GM12878 (cell line): ENCODE measurements around the gene HDAC9. TPM values are rescaled to one million over a fixed set of nuclear protein-coding genes. Genes with fewer than 3 reads are reported as not detected.

Experiments used
- ATAC-seq: fragments of 200-7000 bp; cut with Tn5 transposase; 3 replicates; pipeline ENCODE4 v1.9.1; 2020; ENCODE audit warnings: mild to moderate bottlenecking, moderate library complexity
- BruUV-seq: library from RNA; stranded (reverse); fragments of 400-500 nt; replicated peaks from 2 replicates; lab custom pipeline; 2021; lab: Mats Ljungman, UMichigan
- CTCF ChIA-PET: fragments of 300-600 bp; sonication (Branson Sonifier 250); formaldehyde crosslinking; extraction: SDS; loops from one replicate; lab custom pipeline; 2021; ENCODE audit warnings: inconsistent platforms; lab: Yijun Ruan, JAX
- POLR2A ChIA-PET: fragments of 350-600 bp; formaldehyde crosslinking; extraction: SDS; loops from one replicate; lab custom pipeline; 2021; ENCODE audit warnings: inconsistent platforms; lab: Charles Lee
- RAD21 ChIA-PET: fragments of 300-600 bp; sonication (Branson Sonifier 250); formaldehyde crosslinking; loops from one replicate; lab custom pipeline; 2023; ENCODE audit warnings: antibody characterized with exemption; ENCODE audit not compliant: unreplicated experiment; lab: Charles Lee
- SMC1A ChIA-PET: fragments of 300-600 bp; sonication (Branson Sonifier 250); formaldehyde crosslinking; loops from one replicate; lab custom pipeline; 2023; ENCODE audit not compliant: unreplicated experiment, uncharacterized antibody; lab: Charles Lee
- DNase-seq: peaks from one replicate; pipeline ENCODE4 v3.0.0-alpha.2; 2011; ENCODE audit warnings: low read depth, low spot score
- FAIRE-seq: peaks from 3 replicates; lab custom pipeline; 2011; peaks lifted over from hg19 to GRCh38; lab: Jason Lieb, UNC
- H2AFZ ChIP-seq: 2 replicates; pipeline ENCODE4 v1.6.0; 2011; ENCODE audit warnings: low read depth, low read length, control low read depth; ENCODE audit not compliant: control insufficient read depth
- H3K27ac ChIP-seq: 2 replicates; pipeline ENCODE4 v1.5.1; 2011; ENCODE audit warnings: control low read depth; ENCODE audit not compliant: control insufficient read depth, insufficient read depth
- H3K27me3 ChIP-seq, 2 experiments: replicated peaks in 1 of 2; 2 replicates each; pipeline versions ENCODE4 v1.6.0 to v1.6.1; 2011; ENCODE audit warnings: low read length in 1 of 2; ENCODE audit not compliant: control insufficient read depth in 2 of 2, insufficient read depth in 2 of 2
- H3K36me3 ChIP-seq, 2 experiments: 2 replicates each; pipeline ENCODE4 v1.5.1; 2011; ENCODE audit warnings: low read length in 1 of 2; ENCODE audit not compliant: control insufficient read depth in 2 of 2, insufficient read depth in 2 of 2
- H3K4me1 ChIP-seq: 2 replicates; pipeline ENCODE4 v1.6.1; 2011; ENCODE audit warnings: mild to moderate bottlenecking, low read length, moderate library complexity, mixed read lengths; ENCODE audit not compliant: control insufficient read depth, insufficient read depth
- H3K4me2 ChIP-seq: 2 replicates; pipeline ENCODE4 v1.6.0; 2011; ENCODE audit warnings: control low read depth; ENCODE audit not compliant: control insufficient read depth, insufficient read depth
- H3K4me3 ChIP-seq: fragments of 200-600 bp; sonication (generic); 2 replicates; pipeline ENCODE4 v1.5.1; 2016
- H3K79me2 ChIP-seq: 2 replicates; pipeline ENCODE4 v1.6.0; 2011; ENCODE audit warnings: low read length; ENCODE audit not compliant: control insufficient read depth, insufficient read depth
- H3K9ac ChIP-seq: 2 replicates; pipeline ENCODE4 v1.8.0; 2011; ENCODE audit warnings: low read length, control low read depth, mixed read lengths; ENCODE audit not compliant: control insufficient read depth, insufficient read depth
- H3K9me3 ChIP-seq: replicated peaks from 3 replicates; pipeline ENCODE4 v1.5.1; 2011; ENCODE audit warnings: mild to moderate bottlenecking, low read length; ENCODE audit not compliant: control insufficient read depth, insufficient read depth
- H4K20me1 ChIP-seq: 2 replicates; pipeline ENCODE4 v1.6.0; 2011; ENCODE audit not compliant: control insufficient read depth, insufficient read depth
- CHD1 ChIP-seq: IDR thresholded peaks from 2 replicates; pipeline ENCODE4 v1.6.1; 2012; ENCODE audit warnings: low read depth, low read length, improper control_type of control experiment
- HCFC1 ChIP-seq: fragments of 150-350 bp; IDR thresholded peaks from 2 replicates; pipeline ENCODE4 v1.6.1; 2014; ENCODE audit warnings: low read length
- MTA3 ChIP-seq: IDR thresholded peaks from 2 replicates; pipeline ENCODE4 v1.6.1; 2012; ENCODE audit warnings: low read length, inconsistent platforms, borderline replicate concordance
- NKRF ChIP-seq: fragments of 450-650 bp; conservative IDR thresholded peaks from 2 replicates; pipeline ENCODE4 v1.6.1; 2017; ENCODE audit warnings: mild to moderate bottlenecking, moderate library complexity
- POLR2AphosphoS5 ChIP-seq: IDR thresholded peaks from 2 replicates; pipeline ENCODE4 v1.6.1; 2011; ENCODE audit warnings: mild to moderate bottlenecking, low read length, inconsistent platforms
- RAD51 ChIP-seq: fragments of 450-650 bp; IDR thresholded peaks from 2 replicates; pipeline ENCODE4 v1.6.1; 2016; ENCODE audit warnings: moderate library complexity, mild to moderate bottlenecking, inconsistent platforms
- SMC3 ChIP-seq: IDR thresholded peaks from 2 replicates; pipeline ENCODE4 v1.6.1; 2011; ENCODE audit warnings: low read length, improper control_type of control experiment, borderline replicate concordance
- SPI1 ChIP-seq: IDR thresholded peaks from 2 replicates; pipeline ENCODE4 v1.6.1; 2011; ENCODE audit warnings: low read depth, mild to moderate bottlenecking, low read length, moderate library complexity, borderline replicate concordance; ENCODE audit not compliant: insufficient read depth
- SREBF1 ChIP-seq: IDR thresholded peaks from 2 replicates; pipeline ENCODE4 v1.6.1; 2012; ENCODE audit warnings: mild to moderate bottlenecking, low read length
- TBL1XR1 ChIP-seq: IDR thresholded peaks from 2 replicates; pipeline ENCODE4 v1.6.1; 2012; ENCODE audit warnings: low read depth, low read length, improper control_type of control experiment
- YY1 ChIP-seq: IDR thresholded peaks from 2 replicates; pipeline ENCODE4 v1.6.1; 2011; ENCODE audit warnings: low read depth, mild to moderate bottlenecking, low read length
- ZNF207 ChIP-seq: fragments of 450-650 bp; IDR thresholded peaks from 2 replicates; pipeline ENCODE4 v1.6.1; 2014; ENCODE audit warnings: antibody characterized with exemption, mild to moderate bottlenecking, borderline replicate concordance
- ZNF217 ChIP-seq: fragments of 450-650 bp; IDR thresholded peaks from 2 replicates; pipeline ENCODE4 v1.6.1; 2017; ENCODE audit warnings: antibody characterized with exemption, mild to moderate bottlenecking
- WGBS: methylation state at CpG from one replicate; pipeline ENCODE4 v1.1.6; 2016; ENCODE audit warnings: low lambda C conversion rate; ENCODE audit not compliant: insufficient replicate concordance, insufficient coverage; ENCODE audit errors: missing lambda C conversion rate; 5-methylcytosine and 5-hydroxymethylcytosine counted together
- in situ Hi-C: fragments of 300-500 bp; cut with MboI; formaldehyde crosslinking; loops from 9 replicates; pipeline ENCODE4 v1.14.3; 2018; ENCODE audit warnings: mixed read lengths
- intact Hi-C: fragments of 100-400 bp; cut with micrococcal nuclease; formaldehyde crosslinking; loops from one replicate; pipeline ENCODE4 v1.14.2; 2022; ENCODE audit not compliant: unreplicated experiment
- polyA plus RNA-seq, 11 experiments: library from polyadenylated mRNA; depleted of rRNA in 4 of 11; unstranded in 6 of 11; stranded (reverse) in 5 of 11; fragments of >200 nt; fragmentation: Nextera tagmentation in 4 of 11; fragmentation: Illumina TruSeq in 1 of 11; extraction: Ambion mirVana in 4 of 11; extraction: Trizol in 1 of 11; gene quantifications; 1 replicate in 1 of 11; 2 replicates in 10 of 11; pipeline versions ENCODE4 v1.2.1 to v1.2.3, GENCODE V29; 2011 to 2016; ENCODE audit warnings: inconsistent platforms in 2 of 11, missing spikeins in 2 of 11, low read depth in 1 of 11
- total RNA-seq, 4 experiments: library from RNA; depleted of rRNA in 3 of 4; stranded (reverse); fragments of >200 nt in 3 of 4; fragmentation: Illumina TruSeq in 1 of 4; extraction: Trizol in 1 of 4; gene quantifications; 2 replicates each; pipeline versions ENCODE4 v1.2.1 to v1.2.3, GENCODE V29; 2013 to 2021
- TF ChIP-seq, protein P1 (sequence below): fragments of 450-650 bp; formaldehyde crosslinking; IDR thresholded peaks from 2 replicates; pipeline ENCODE4 v1.4.0; 2020; ENCODE audit warnings: mild to moderate bottlenecking, moderate library complexity
- TF ChIP-seq, protein P2 (sequence below), 3 experiments: IDR thresholded peaks in 2 of 3; conservative IDR thresholded peaks in 1 of 3; 2 replicates each; pipeline ENCODE4 v1.5.1; 2011; ENCODE audit warnings: low read depth in 3 of 3, low read length in 3 of 3, mild to moderate bottlenecking in 3 of 3, control low read depth in 2 of 3, moderate library complexity in 2 of 3, inconsistent platforms in 1 of 3, mixed read lengths in 1 of 3; ENCODE audit not compliant: control insufficient read depth in 2 of 3, insufficient read depth in 1 of 3; ENCODE audit errors: extremely low read depth in 1 of 3
- TF ChIP-seq, protein P3 (sequence below): fragments of 450-650 bp; IDR thresholded peaks from 2 replicates; pipeline ENCODE4 v1.6.1; 2018; ENCODE audit warnings: mild to moderate bottlenecking, low read depth, moderate library complexity; ENCODE audit not compliant: partially characterized antibody

HDAC9 gene
- total and polyA plus RNA-seq, 10 of the 15 experiments (the other 5 are each of a cell fraction or from before 2014, with no cell fraction given), result 0.73 to 12.8 (median 0.92) TPM

DNA sequence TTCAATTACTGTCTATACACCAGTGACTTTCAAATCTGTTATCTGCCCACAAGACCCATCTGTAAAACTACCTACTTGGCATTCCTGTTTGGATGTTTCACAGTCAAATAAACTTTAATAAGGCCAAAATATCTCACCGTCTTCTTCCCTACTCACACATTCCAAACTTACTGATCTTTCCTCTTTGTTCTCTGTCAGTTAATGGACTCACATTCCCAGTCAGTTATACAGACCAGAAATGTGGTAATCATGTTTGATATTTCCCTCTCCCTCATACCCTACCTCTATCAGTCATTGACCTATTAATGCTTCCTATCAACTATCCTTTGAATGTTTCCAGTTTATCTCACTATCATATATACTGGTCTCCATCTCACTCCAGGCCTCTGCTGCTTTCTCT is 28.5 kb upstream of the HDAC9 start:
- WGBS, result 100% methylated on average over 1 of the region's 1 CpG
- Histone ChIP-seq H3K27me3 (no peaks in the 10 kb centered on the region), H3K27ac (no peak overlapping the region), H3K4me2 (no peak overlapping the region), H4K20me1 (no peaks in the 10 kb centered on the region), H3K4me3 (no peak overlapping the region), H3K9me3 (no peaks in the 10 kb centered on the region), H3K79me2 (no peaks in the 10 kb centered on the region), H3K36me3 (no peaks in the 10 kb centered on the region), H3K4me1 (no peaks in the 10 kb centered on the region), H3K9ac (no peak overlapping the region), H2AFZ (no peak overlapping the region)
- intact Hi-C loops, result no loop called here
- BruUV-seq, result no TSS peak
- in situ Hi-C loops, result no loop called here
- FAIRE-seq (no peak), ATAC-seq (no peak), DNase-seq (no peak)
- POLR2A ChIA-PET, result no interaction called here
- RAD21 ChIA-PET, result no interaction called here
- SMC1A ChIA-PET, result no interaction called here
- CTCF ChIA-PET, result no interaction called here
- TF ChIP-seq YY1, result no peak
- TF ChIP-seq POLR2AphosphoS5, result no peak
- no peak for TF ChIP-seq SREBF1
- TF ChIP-seq, protein P1, sequence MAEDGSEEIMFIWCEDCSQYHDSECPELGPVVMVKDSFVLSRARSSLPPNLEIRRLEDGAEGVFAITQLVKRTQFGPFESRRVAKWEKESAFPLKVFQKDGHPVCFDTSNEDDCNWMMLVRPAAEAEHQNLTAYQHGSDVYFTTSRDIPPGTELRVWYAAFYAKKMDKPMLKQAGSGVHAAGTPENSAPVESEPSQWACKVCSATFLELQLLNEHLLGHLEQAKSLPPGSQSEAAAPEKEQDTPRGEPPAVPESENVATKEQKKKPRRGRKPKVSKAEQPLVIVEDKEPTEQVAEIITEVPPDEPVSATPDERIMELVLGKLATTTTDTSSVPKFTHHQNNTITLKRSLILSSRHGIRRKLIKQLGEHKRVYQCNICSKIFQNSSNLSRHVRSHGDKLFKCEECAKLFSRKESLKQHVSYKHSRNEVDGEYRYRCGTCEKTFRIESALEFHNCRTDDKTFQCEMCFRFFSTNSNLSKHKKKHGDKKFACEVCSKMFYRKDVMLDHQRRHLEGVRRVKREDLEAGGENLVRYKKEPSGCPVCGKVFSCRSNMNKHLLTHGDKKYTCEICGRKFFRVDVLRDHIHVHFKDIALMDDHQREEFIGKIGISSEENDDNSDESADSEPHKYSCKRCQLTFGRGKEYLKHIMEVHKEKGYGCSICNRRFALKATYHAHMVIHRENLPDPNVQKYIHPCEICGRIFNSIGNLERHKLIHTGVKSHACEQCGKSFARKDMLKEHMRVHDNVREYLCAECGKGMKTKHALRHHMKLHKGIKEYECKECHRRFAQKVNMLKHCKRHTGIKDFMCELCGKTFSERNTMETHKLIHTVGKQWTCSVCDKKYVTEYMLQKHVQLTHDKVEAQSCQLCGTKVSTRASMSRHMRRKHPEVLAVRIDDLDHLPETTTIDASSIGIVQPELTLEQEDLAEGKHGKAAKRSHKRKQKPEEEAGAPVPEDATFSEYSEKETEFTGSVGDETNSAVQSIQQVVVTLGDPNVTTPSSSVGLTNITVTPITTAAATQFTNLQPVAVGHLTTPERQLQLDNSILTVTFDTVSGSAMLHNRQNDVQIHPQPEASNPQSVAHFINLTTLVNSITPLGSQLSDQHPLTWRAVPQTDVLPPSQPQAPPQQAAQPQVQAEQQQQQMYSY (CRISPR knock-in tag), result no peak
- TF ChIP-seq, protein P2, sequence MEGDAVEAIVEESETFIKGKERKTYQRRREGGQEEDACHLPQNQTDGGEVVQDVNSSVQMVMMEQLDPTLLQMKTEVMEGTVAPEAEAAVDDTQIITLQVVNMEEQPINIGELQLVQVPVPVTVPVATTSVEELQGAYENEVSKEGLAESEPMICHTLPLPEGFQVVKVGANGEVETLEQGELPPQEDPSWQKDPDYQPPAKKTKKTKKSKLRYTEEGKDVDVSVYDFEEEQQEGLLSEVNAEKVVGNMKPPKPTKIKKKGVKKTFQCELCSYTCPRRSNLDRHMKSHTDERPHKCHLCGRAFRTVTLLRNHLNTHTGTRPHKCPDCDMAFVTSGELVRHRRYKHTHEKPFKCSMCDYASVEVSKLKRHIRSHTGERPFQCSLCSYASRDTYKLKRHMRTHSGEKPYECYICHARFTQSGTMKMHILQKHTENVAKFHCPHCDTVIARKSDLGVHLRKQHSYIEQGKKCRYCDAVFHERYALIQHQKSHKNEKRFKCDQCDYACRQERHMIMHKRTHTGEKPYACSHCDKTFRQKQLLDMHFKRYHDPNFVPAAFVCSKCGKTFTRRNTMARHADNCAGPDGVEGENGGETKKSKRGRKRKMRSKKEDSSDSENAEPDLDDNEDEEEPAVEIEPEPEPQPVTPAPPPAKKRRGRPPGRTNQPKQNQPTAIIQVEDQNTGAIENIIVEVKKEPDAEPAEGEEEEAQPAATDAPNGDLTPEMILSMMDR (IDR thresholded peaks at IDR 0.05 in 2 of 3, conservative IDR thresholded peaks at IDR 0.05 in 1 of 3; ENCODE audit: control insufficient read depth in 2 of 3, extremely low read depth in 1 of 3, insufficient read depth in 1 of 3, low read depth in 3 of 3, low read length in 3 of 3), result no peak
- TF ChIP-seq, protein P3, sequence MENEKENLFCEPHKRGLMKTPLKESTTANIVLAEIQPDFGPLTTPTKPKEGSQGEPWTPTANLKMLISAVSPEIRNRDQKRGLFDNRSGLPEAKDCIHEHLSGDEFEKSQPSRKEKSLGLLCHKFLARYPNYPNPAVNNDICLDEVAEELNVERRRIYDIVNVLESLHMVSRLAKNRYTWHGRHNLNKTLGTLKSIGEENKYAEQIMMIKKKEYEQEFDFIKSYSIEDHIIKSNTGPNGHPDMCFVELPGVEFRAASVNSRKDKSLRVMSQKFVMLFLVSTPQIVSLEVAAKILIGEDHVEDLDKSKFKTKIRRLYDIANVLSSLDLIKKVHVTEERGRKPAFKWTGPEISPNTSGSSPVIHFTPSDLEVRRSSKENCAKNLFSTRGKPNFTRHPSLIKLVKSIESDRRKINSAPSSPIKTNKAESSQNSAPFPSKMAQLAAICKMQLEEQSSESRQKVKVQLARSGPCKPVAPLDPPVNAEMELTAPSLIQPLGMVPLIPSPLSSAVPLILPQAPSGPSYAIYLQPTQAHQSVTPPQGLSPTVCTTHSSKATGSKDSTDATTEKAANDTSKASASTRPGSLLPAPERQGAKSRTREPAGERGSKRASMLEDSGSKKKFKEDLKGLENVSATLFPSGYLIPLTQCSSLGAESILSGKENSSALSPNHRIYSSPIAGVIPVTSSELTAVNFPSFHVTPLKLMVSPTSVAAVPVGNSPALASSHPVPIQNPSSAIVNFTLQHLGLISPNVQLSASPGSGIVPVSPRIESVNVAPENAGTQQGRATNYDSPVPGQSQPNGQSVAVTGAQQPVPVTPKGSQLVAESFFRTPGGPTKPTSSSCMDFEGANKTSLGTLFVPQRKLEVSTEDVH, result no peak
- TF ChIP-seq SPI1, result no peak
- TF ChIP-seq SMC3, result no peak
- TF ChIP-seq CHD1, result no peak
- no peak for TF ChIP-seq ZNF207
- no peak for TF ChIP-seq RAD51
- no peak for TF ChIP-seq HCFC1
- TF ChIP-seq ZNF217, result no peak
- no peak for TF ChIP-seq MTA3
- TF ChIP-seq NKRF, result no peak
- TF ChIP-seq TBL1XR1, result no peak
